Mucosa of stomach (tissue), 1 donor: Measurements from ENCODE around the gene PHF20.

Source experiments
- H3K27me3 ChIP-seq: one replicate; pipeline ENCODE4 v1.7.0; 2013; ENCODE audit warnings: mild to moderate bottlenecking, low read length; ENCODE audit not compliant: control insufficient read depth, insufficient read depth
- H3K36me3 ChIP-seq: one replicate; pipeline ENCODE4 v1.7.0; 2013; ENCODE audit warnings: low read length; ENCODE audit not compliant: control insufficient read depth, insufficient read depth
- H3K4me1 ChIP-seq: one replicate; pipeline ENCODE4 v1.7.0; 2013; ENCODE audit warnings: mild to moderate bottlenecking, low read length; ENCODE audit not compliant: control insufficient read depth, insufficient read depth
- H3K4me3 ChIP-seq: one replicate; pipeline ENCODE4 v1.7.0; 2013; ENCODE audit warnings: low read length
- H3K9ac ChIP-seq: one replicate; pipeline ENCODE4 v1.7.0; 2013; ENCODE audit warnings: mild to moderate bottlenecking, low read length, moderate library complexity
- H3K9me3 ChIP-seq: one replicate; pipeline ENCODE4 v1.7.0; 2013; ENCODE audit warnings: mild to moderate bottlenecking, low read length, moderate library complexity; ENCODE audit not compliant: control insufficient read depth
- donor health status: Pancreatic carcinoma.

The PHF20 gene

GRCh38 chr20:35806075-35806474 is 34.3 kb downstream of the PHF20 start:
- H3K36me3 ChIP-seq, result no peaks in the 10 kb centered on the region
- no peaks in the 10 kb centered on the region for H3K27me3 ChIP-seq
- H3K4me3 ChIP-seq, result no peak overlapping the region
- H3K4me1 ChIP-seq, result no peaks in the 10 kb centered on the region
- H3K9me3 ChIP-seq, result no peaks in the 10 kb centered on the region
- H3K9ac ChIP-seq, result no peak overlapping the region

- Histone ChIP-seq H3K36me3 (no peaks in the 10 kb centered on the region), H3K4me1 (no peaks in the 10 kb centered on the region), H3K9me3 (no peaks in the 10 kb centered on the region), H3K27me3 (no peaks in the 10 kb centered on the region), H3K9ac (no peak overlapping the region), H3K4me3 (no peak overlapping the region)
These were observed 36.1 kb downstream of the PHF20 start for GRCh38 chr20:35807877-35808276.

- Histone ChIP-seq H3K9ac (no peak overlapping the region), H3K36me3 (no peaks in the 10 kb centered on the region), H3K27me3 (no peaks in the 10 kb centered on the region), H3K9me3 (no peaks in the 10 kb centered on the region), H3K4me1 (peaks cover 5% of the 10 kb centered on the region), H3K4me3 (no peak overlapping the region)
These were observed 48.9 kb downstream of the PHF20 start for GRCh38 chr20:35820715-35821114.

- no peaks in the 10 kb centered on the region for H3K27me3 ChIP-seq
- H3K4me3 ChIP-seq, result no peak overlapping the region
- no peak overlapping the region for H3K9ac ChIP-seq
- H3K9me3 ChIP-seq, result no peaks in the 10 kb centered on the region
- peaks cover 5% of the 10 kb centered on the region for H3K4me1 ChIP-seq
- no peaks in the 10 kb centered on the region for H3K36me3 ChIP-seq
These were observed 50.0 kb downstream of the PHF20 start for GRCh38 chr20:35821807-35822242.

GRCh38 chr20:35823147-35823546 is 51.3 kb downstream of the PHF20 start:
- Histone ChIP-seq H3K9ac (no peak overlapping the region), H3K36me3 (no peaks in the 10 kb centered on the region), H3K27me3 (no peaks in the 10 kb centered on the region), H3K9me3 (no peaks in the 10 kb centered on the region), H3K4me1 (peaks cover 5% of the 10 kb centered on the region), H3K4me3 (no peak overlapping the region)

- Histone ChIP-seq H3K9me3 (no peaks in the 10 kb centered on the region), H3K4me3 (no peak overlapping the region), H3K27me3 (no peaks in the 10 kb centered on the region), H3K4me1 (peaks cover 5% of the 10 kb centered on the region), H3K36me3 (no peaks in the 10 kb centered on the region), H3K9ac (no peak overlapping the region)
These were observed 52.1 kb downstream of the PHF20 start for GRCh38 chr20:35823937-35824336.

- Histone ChIP-seq H3K36me3 (no peaks in the 10 kb centered on the region), H3K27me3 (no peaks in the 10 kb centered on the region), H3K9me3 (no peaks in the 10 kb centered on the region), H3K4me1 (no peaks in the 10 kb centered on the region), H3K4me3 (no peak overlapping the region), H3K9ac (no peak overlapping the region)
These were observed 54.7 kb downstream of the PHF20 start for GRCh38 chr20:35826397-35826998.

GRCh38 chr20:35828434-35828833 is 56.6 kb downstream of the PHF20 start:
- Histone ChIP-seq H3K4me1 (no peaks in the 10 kb centered on the region), H3K9ac (no peak overlapping the region), H3K4me3 (no peak overlapping the region), H3K36me3 (no peaks in the 10 kb centered on the region), H3K9me3 (no peaks in the 10 kb centered on the region), H3K27me3 (no peaks in the 10 kb centered on the region)

GRCh38 chr20:35828916-35829315 is 57.1 kb downstream of the PHF20 start:
- Histone ChIP-seq H3K36me3 (no peaks in the 10 kb centered on the region), H3K27me3 (no peaks in the 10 kb centered on the region), H3K4me1 (no peaks in the 10 kb centered on the region), H3K9me3 (no peaks in the 10 kb centered on the region), H3K4me3 (no peak overlapping the region), H3K9ac (no peak overlapping the region)

GRCh38 chr20:35830264-35830663 is 58.4 kb downstream of the PHF20 start:
- Histone ChIP-seq H3K36me3 (no peaks in the 10 kb centered on the region), H3K9me3 (no peaks in the 10 kb centered on the region), H3K27me3 (no peaks in the 10 kb centered on the region), H3K4me3 (no peak overlapping the region), H3K9ac (no peak overlapping the region), H3K4me1 (peaks cover 5% of the 10 kb centered on the region)

GRCh38 chr20:35831029-35831428 is 59.2 kb downstream of the PHF20 start:
- Histone ChIP-seq H3K4me1 (peaks cover 5% of the 10 kb centered on the region), H3K9ac (no peak overlapping the region), H3K4me3 (no peak overlapping the region), H3K36me3 (no peaks in the 10 kb centered on the region), H3K27me3 (no peaks in the 10 kb centered on the region), H3K9me3 (no peaks in the 10 kb centered on the region)

- Histone ChIP-seq H3K36me3 (no peaks in the 10 kb centered on the region), H3K27me3 (no peaks in the 10 kb centered on the region), H3K9me3 (no peaks in the 10 kb centered on the region), H3K4me3 (no peak overlapping the region), H3K9ac (no peak overlapping the region), H3K4me1 (peaks cover 5% of the 10 kb centered on the region)
These were observed 60.2 kb downstream of the PHF20 start for GRCh38 chr20:35831971-35832370.

GRCh38 chr20:35833241-35833640 is 61.4 kb downstream of the PHF20 start:
- Histone ChIP-seq H3K4me1 (peaks cover 5% of the 10 kb centered on the region), H3K9ac (no peak overlapping the region), H3K9me3 (no peaks in the 10 kb centered on the region), H3K27me3 (no peaks in the 10 kb centered on the region), H3K36me3 (no peaks in the 10 kb centered on the region), H3K4me3 (no peak overlapping the region)
